AG09319 (cell line): Measurements from ENCODE around the gene TOR3A.
A peak's percentile ranks its signal among the peaks of the same experiment; 100 is the strongest.

Experiments
- DNase-seq: peaks from one replicate; pipeline ENCODE4 v3.0.0-alpha.2; 2010; ENCODE audit warnings: low read depth; ENCODE audit errors: extremely low read depth
- CTCF ChIP-seq: IDR thresholded peaks from 2 replicates; pipeline ENCODE4 v1.5.1; 2011; ENCODE audit warnings: low read depth, mild to moderate bottlenecking, inconsistent platforms, low read length, moderate library complexity

The TOR3A gene

GRCh38 chr1:179089827-179090482, 8.1 kb downstream of the TOR3A start:
- no peak for DNase-seq
- TF ChIP-seq CTCF, result no peak

GRCh38 chr1:179090522-179090921, 8.7 kb downstream of the TOR3A start:
- DNase-seq, result no peak
- TF ChIP-seq CTCF, result no peak; the same call in 1 of the 2 replicates

- TF ChIP-seq CTCF, result no peak
- no peak for DNase-seq
Measured at GRCh38 chr1:179090923-179091322, 9.1 kb downstream of the TOR3A start.

- TF ChIP-seq CTCF, result no peak
- DNase-seq, result peak; percentile 81
Measured at GRCh38 chr1:179091691-179092165, 9.9 kb downstream of the TOR3A start.

GRCh38 chr1:179092896-179093461, 11.1 kb downstream of the TOR3A start:
- no peak for TF ChIP-seq CTCF
- no peak for DNase-seq

- TF ChIP-seq CTCF, result no peak
Measured at GRCh38 chr1:179094818-179095217, 12.9 kb downstream of the TOR3A start.

GRCh38 chr1:179095377-179095776, 13.5 kb downstream of the TOR3A start:
- TF ChIP-seq CTCF, result no peak
- no peak for DNase-seq

More at GRCh38 chr1:179094818-179095217, 12.9 kb downstream of the TOR3A start:
- no peak for DNase-seq
